SH-SY5Y (cell line): ENCODE measurements around the gene ALCAM.

Experiments used
- GATA2 ChIP-seq: IDR thresholded peaks from 2 replicates; pipeline ENCODE4 v1.6.1; 2011; ENCODE audit warnings: mild to moderate bottlenecking, low read depth, low read length
- GATA3 ChIP-seq: IDR thresholded peaks from 2 replicates; pipeline ENCODE4 v1.6.1; 2011; ENCODE audit warnings: low read depth, mild to moderate bottlenecking, low read length, moderate library complexity

GRCh38 chr3:105613120-105613519, 246.4 kb downstream of the ALCAM start:
- no peak for TF ChIP-seq GATA3
- TF ChIP-seq GATA2: no peak
